DMS53 treated with DMSO at 0.1 percent for 48 hours (cell line): Measurements from ENCODE around the gene ARMC3.

Experiments used
- DNase-seq: peaks from one replicate; lab custom pipeline; 2025; ENCODE audit not compliant: unreplicated experiment; lab: John Stamatoyannopoulos, UW

Gene ARMC3

GRCh38 chr10:22988581-22989360, 60.9 kb downstream of the ARMC3 start:
- peak; percentile 81 for DNase-seq

DNA sequence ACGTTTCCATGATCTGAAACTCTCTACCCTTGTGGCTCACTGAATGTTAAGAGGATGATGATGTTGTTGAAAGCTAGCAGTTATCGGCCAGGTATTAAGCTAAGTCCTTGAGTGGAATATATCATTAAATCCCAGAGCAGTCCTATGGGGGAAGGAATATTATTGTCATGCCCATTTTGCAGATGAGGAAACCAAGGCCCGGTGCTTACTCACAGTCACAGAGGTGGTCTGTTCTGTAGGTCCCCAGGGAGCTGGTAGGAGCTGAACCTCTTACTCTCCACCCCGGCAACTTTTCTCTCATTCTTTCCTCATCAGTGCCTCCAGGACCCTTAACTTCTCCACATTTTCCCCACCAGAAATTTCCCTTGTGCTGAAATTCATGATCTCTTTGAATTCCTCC, 62.6 kb downstream of the ARMC3 start:
- DNase-seq: no peak

DNA sequence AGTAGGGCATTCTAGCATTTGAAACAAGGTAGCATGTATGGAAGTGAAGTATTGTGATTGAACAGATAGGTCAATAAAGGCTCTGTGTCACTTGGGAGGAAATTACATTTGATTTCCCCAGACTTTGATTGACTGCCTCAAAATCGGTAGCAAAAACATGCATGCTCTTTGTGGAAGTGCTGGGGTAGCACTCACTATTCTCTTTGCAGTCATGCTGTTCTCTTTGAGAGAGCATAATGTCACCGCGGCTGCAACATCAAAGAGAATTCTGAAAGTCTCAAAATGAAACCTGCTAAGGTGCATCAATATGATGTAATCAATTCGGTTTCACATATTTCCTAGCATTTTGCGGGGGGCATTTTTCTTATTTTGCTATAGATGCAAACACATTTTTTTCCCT, 64.2 kb downstream of the ARMC3 start:
- no peak for DNase-seq

- no peak for DNase-seq
Measured at GRCh38 chr10:22992621-22993020, 64.8 kb downstream of the ARMC3 start.

DNA sequence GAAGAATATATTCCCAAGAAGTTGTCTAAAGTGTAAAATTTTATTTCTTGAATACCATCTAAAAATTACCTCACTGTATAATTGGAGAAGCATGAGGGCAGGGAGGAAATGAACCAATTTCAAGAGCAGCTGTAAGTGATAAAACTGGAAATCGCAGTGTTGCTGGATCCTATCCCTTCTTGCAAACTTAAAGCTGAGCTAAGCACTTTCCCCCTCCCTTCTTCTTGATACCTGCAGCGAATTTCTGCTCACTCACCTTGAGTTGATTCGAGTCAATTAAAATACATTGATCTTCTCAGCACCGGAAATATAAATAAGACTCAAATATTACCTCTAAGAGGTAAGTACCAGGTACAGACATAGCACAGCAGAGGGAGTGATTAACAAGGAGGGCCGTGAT, 65.5 kb downstream of the ARMC3 start:
- no peak for DNase-seq

GRCh38 chr10:22997096-22997495, 69.2 kb downstream of the ARMC3 start:
- no peak for DNase-seq

GRCh38 chr10:22998091-22998490, 70.2 kb downstream of the ARMC3 start:
- DNase-seq: no peak

DNA sequence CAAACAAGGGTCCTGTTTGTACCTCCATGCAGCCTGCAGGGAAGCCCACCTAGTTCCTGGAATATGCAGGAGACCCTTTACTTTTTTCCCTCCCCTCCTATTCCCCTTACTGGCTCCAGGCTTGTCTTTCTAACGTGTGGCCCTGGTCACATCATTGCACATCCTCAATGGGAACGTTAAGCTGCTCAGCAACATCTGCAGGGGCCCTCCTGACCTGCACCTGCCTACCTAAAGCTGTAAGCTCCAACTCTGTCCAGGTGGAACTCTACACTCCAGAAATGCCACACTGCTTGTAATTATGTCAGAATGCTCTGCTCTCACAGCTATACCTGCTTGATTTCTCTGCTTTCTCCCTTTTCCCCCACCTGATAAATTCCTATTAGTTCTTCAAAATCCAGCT, 72.1 kb downstream of the ARMC3 start:
- DNase-seq: peak; percentile 68

- no peak for DNase-seq
Measured at GRCh38 chr10:23001901-23002516, 74.2 kb downstream of the ARMC3 start.

- DNase-seq: no peak
Measured at GRCh38 chr10:23005150-23005549, 77.3 kb downstream of the ARMC3 start.

DNA sequence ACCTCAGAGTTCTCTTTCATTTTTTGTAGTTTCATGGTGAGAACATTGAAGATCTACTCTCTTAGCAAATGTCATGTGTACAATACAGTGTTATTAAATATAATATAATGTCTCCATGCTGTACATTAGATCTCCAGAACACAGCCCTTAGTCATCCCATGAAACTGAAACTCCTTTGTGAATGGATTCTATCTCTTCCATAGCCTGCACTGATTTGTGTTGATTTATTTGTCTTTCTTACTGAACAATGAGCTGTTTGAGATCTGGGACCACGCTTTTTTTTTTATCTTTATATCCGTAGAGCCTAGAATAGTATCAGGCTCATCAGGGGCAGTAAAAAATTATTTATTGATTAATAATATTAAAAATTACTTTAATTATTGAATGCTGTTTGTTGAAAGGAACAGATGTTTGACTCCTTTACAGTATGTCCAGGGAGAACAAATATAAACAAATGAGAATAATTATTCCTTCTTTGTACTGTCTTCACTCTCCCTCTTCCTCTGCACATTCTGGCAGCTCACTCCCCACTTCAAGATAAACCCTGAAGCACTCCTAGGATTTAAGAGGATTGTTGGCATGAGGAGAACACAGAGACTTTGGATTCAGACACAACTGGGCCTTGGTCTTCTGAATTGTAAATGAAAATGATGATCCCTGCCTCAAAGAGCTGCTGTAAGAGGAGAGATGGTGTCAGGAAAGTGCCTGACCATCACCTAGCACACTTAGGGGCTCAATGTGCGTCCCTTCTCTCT, 85.9 kb downstream of the ARMC3 start:
- DNase-seq: no peak

DNA sequence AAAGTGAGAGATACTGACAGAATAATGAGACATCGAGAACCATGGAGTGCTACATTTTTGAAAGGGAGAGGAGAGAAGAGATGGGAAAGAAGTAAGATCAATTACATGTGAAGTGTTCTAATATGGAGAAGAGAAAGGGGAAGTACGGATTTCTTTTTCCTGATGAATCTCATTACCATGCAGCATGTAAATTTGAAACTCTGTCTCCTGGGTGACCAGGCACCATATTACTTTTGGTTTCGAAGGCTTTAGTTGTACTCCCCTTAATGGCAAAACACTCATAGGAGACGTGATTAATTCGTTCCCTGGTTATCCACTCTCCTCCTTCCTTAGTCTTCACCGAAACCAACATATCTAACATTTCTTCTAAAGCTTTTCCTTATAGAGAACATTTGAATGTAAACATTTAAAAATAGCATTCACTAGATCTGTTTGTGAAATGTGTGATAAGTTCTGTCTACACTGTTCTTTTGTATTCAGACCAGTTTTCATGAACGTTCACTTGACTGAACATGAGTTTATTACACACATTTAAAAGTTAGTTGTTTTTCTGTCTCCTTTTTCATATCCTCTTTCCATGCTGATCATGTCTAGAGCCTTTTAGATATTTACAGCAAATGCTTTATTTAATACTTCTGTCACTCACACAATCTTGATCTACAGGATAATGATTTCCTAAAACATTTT, 87.3 kb downstream of the ARMC3 start:
- no peak for DNase-seq

DNA sequence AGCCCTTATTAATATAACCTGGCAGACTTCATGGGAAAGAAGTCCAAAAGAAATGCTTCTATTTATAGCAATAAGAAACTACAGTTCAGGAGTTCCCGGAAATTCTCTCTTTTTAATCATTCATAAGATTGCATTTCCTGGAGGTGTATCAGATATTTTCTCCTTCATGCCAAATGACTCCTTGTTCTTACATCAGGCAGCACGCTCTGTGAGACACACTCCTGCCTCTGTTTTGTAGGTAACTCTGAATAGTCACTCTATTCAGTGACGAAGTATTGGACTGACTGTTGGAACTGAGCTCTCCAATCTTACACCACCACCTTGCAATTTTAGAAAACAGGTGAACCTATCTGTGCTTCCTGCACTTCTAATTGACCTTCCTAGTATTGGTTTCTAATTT, 88.8 kb downstream of the ARMC3 start:
- DNase-seq: no peak

- no peak for DNase-seq
Measured at GRCh38 chr10:23019633-23020032, 91.8 kb downstream of the ARMC3 start.

- no peak for DNase-seq
Measured at GRCh38 chr10:23021430-23021829, 93.6 kb downstream of the ARMC3 start.

GRCh38 chr10:23024002-23024401, 96.1 kb downstream of the ARMC3 start:
- no peak for DNase-seq

- DNase-seq: no peak
Measured at GRCh38 chr10:23031318-23031717, 103.5 kb downstream of the ARMC3 start.

DNA sequence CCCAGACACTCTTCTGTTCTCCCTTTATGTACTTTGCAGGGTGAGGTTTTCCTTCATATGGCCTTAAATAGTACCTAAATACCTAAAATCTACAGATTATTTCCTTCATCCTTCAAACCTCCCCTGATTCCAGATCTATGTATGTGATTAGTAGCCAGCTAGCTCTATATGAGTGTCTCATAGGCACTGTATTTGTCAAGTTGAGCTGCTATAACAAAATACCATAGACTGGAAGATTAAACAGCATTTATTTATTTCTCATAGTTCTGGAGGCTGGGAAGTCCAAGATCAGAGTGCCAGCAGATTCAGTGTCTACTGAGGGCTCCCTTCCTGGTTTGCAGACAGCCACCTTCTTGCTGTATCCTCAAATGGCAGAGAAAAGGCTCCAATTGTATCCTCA, 106.9 kb downstream of the ARMC3 start:
- DNase-seq: no peak

GRCh38 chr10:23035569-23035968, 107.7 kb downstream of the ARMC3 start:
- DNase-seq: no peak

GRCh38 chr10:23037152-23037551, 109.3 kb downstream of the ARMC3 start:
- DNase-seq: no peak

DNA sequence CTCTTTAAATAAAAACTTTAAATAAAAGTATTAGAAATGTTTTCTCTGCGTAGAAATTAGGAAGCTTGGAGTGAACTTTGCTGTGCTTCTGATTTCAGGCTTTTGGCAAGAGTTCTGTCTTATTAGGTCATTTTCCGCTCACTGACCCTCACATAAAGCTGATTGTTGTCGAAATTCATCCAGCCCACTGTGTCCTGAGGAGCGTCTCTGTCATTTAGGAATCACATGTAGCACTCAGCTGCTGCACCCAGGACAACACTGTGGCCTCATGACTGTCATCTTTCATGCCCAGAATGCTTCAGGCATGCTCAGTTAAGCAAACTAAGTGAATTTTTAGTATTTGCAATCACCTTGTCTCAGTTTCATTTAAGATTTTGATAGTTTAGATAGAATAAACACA, 109.7 kb downstream of the ARMC3 start:
- no peak for DNase-seq

- no peak for DNase-seq
Measured at GRCh38 chr10:23038172-23038571, 110.3 kb downstream of the ARMC3 start.
